Embryonic facial prominence (tissue), 1 donor: ENCODE data around the gene PTPN6.

Experiments used
- DNase-seq: peaks from one replicate; pipeline ENCODE4 v3.0.0-alpha.2; 2016; ENCODE audit errors: extremely low spot score

Gene PTPN6

GRCh38 chr12:7009512-7009911 is 58.4 kb downstream of the PTPN6 start:
- no peak for DNase-seq
